Astrocyte (in vitro differentiated cells and primary cell): ENCODE results near the gene UNC5B.

ENCODE experiments used
- EZH2 ChIP-seq: IDR thresholded peaks from 2 replicates; pipeline ENCODE4 v1.6.1; 2012; ENCODE audit warnings: mild to moderate bottlenecking, low read length, inconsistent platforms; ENCODE audit not compliant: insufficient read depth
- TF ChIP-seq, protein P1 (sequence below): IDR thresholded peaks from 2 replicates; pipeline ENCODE4 v1.5.1; 2011; ENCODE audit warnings: low read depth, mild to moderate bottlenecking, inconsistent platforms, low read length, moderate library complexity; ENCODE audit not compliant: insufficient read depth

- TF ChIP-seq, protein P1, sequence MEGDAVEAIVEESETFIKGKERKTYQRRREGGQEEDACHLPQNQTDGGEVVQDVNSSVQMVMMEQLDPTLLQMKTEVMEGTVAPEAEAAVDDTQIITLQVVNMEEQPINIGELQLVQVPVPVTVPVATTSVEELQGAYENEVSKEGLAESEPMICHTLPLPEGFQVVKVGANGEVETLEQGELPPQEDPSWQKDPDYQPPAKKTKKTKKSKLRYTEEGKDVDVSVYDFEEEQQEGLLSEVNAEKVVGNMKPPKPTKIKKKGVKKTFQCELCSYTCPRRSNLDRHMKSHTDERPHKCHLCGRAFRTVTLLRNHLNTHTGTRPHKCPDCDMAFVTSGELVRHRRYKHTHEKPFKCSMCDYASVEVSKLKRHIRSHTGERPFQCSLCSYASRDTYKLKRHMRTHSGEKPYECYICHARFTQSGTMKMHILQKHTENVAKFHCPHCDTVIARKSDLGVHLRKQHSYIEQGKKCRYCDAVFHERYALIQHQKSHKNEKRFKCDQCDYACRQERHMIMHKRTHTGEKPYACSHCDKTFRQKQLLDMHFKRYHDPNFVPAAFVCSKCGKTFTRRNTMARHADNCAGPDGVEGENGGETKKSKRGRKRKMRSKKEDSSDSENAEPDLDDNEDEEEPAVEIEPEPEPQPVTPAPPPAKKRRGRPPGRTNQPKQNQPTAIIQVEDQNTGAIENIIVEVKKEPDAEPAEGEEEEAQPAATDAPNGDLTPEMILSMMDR, result no peak
- TF ChIP-seq EZH2, result no peak
Observed at GRCh38 chr10:71177651-71178199, 34.6 kb upstream of the UNC5B start.
